ENCODE results near the gene HABP4.
"Not testable (repeated sequence)": the region's sequence is repeated elsewhere in the genome, so short reads cannot be mapped to it uniquely, and the experiment has no call there.

The HABP4 gene

GRCh38 chr9:96501633-96502538, 51.9 kb downstream of the HABP4 start:
- Histone ChIP-seq H3K27ac (ENCODE audit: low read length) (no peak overlapping the region), H3K27me3 (ENCODE audit: low read depth, low read length) (no peaks in the 10 kb centered on the region), H3K36me3 (replicated peaks; ENCODE audit: low read depth, low read length) (no peaks in the 10 kb centered on the region), H3K79me2 (ENCODE audit: low read length) (no peaks in the 10 kb centered on the region), H3K9me3 (ENCODE audit: insufficient read depth, low read length) (no peaks in the 10 kb centered on the region), H3K4me3 (ENCODE audit: low read length) (no peak overlapping the region), H2AFZ (ENCODE audit: low read depth, low read length) (no peak overlapping the region), H4K20me1 (ENCODE audit: insufficient read depth, low read length) (no peaks in the 10 kb centered on the region), H3K9ac (ENCODE audit: low read length) (no peak overlapping the region), H3K4me2 (ENCODE audit: low read length) (no peak overlapping the region), H3K4me1 (ENCODE audit: low read length) (no peaks in the 10 kb centered on the region)
- TF ChIP-seq CTCF (IDR thresholded peaks at IDR 0.05; ENCODE audit: low read depth, low read length) = no peak
- TF ChIP-seq EZH2phosphoT487 (IDR thresholded peaks at IDR 0.05; ENCODE audit: low read depth) = no peak

GRCh38 chr9:96502539-96503373, 52.8 kb downstream of the HABP4 start:
- H3K4me2 ChIP-seq (ENCODE audit: low read length) = no peak overlapping the region
- H3K9ac ChIP-seq (ENCODE audit: low read length) = no peak overlapping the region
- no peak overlapping the region for H2AFZ ChIP-seq (ENCODE audit: low read depth, low read length)
- H4K20me1 ChIP-seq (ENCODE audit: insufficient read depth, low read length) = no peaks in the 10 kb centered on the region
- no peaks in the 10 kb centered on the region for H3K4me1 ChIP-seq (ENCODE audit: low read length)
- no peaks in the 10 kb centered on the region for H3K36me3 ChIP-seq (replicated peaks; ENCODE audit: low read depth, low read length)
- no peaks in the 10 kb centered on the region for H3K27me3 ChIP-seq (ENCODE audit: low read depth, low read length)
- H3K27ac ChIP-seq (ENCODE audit: low read length) = no peak overlapping the region
- H3K79me2 ChIP-seq (ENCODE audit: low read length) = no peaks in the 10 kb centered on the region
- no peaks in the 10 kb centered on the region for H3K9me3 ChIP-seq (ENCODE audit: insufficient read depth, low read length)
- H3K4me3 ChIP-seq (ENCODE audit: low read length) = no peak overlapping the region
- TF ChIP-seq CTCF (IDR thresholded peaks at IDR 0.05; ENCODE audit: low read depth, low read length) = no peak
- no peak for TF ChIP-seq EZH2phosphoT487 (IDR thresholded peaks at IDR 0.05; ENCODE audit: low read depth)

- not testable (repeated sequence) for H3K4me1 ChIP-seq (ENCODE audit: low read length); H3K36me3 ChIP-seq (replicated peaks; ENCODE audit: low read depth, low read length); H3K4me2 ChIP-seq (ENCODE audit: low read length); H3K9ac ChIP-seq (ENCODE audit: low read length); H2AFZ ChIP-seq (ENCODE audit: low read depth, low read length); H4K20me1 ChIP-seq (ENCODE audit: insufficient read depth, low read length); H3K4me3 ChIP-seq (ENCODE audit: low read length); H3K27me3 ChIP-seq (ENCODE audit: low read depth, low read length); H3K27ac ChIP-seq (ENCODE audit: low read length); H3K79me2 ChIP-seq (ENCODE audit: low read length); H3K9me3 ChIP-seq (ENCODE audit: insufficient read depth, low read length)
Observed at GRCh38 chr9:96503374-96503748, 53.4 kb downstream of the HABP4 start.

- Histone ChIP-seq H3K9me3 (ENCODE audit: insufficient read depth, low read length) (no peaks in the 10 kb centered on the region), H3K27me3 (ENCODE audit: low read depth, low read length) (no peaks in the 10 kb centered on the region), H2AFZ (ENCODE audit: low read depth, low read length) (no peak overlapping the region), H3K4me2 (ENCODE audit: low read length) (no peak overlapping the region), H3K4me1 (ENCODE audit: low read length) (no peaks in the 10 kb centered on the region), H3K4me3 (ENCODE audit: low read length) (no peak overlapping the region), H3K36me3 (replicated peaks; ENCODE audit: low read depth, low read length) (no peaks in the 10 kb centered on the region), H3K9ac (ENCODE audit: low read length) (no peak overlapping the region), H3K79me2 (ENCODE audit: low read length) (no peaks in the 10 kb centered on the region), H3K27ac (ENCODE audit: low read length) (no peak overlapping the region), H4K20me1 (ENCODE audit: insufficient read depth, low read length) (no peaks in the 10 kb centered on the region)
- TF ChIP-seq EZH2phosphoT487 (IDR thresholded peaks at IDR 0.05; ENCODE audit: low read depth) = no peak
- no peak for TF ChIP-seq CTCF (IDR thresholded peaks at IDR 0.05; ENCODE audit: low read depth, low read length)
Observed at GRCh38 chr9:96503918-96504317, 53.9 kb downstream of the HABP4 start.
